Measurements from ENCODE around the gene PADI1. TPM values are rescaled to one million over a fixed set of nuclear protein-coding genes. Genes with fewer than 3 reads are reported as not detected.

The PADI1 gene
- polyA plus RNA-seq, 1 donor from 2014 or later = not detected

DNA sequence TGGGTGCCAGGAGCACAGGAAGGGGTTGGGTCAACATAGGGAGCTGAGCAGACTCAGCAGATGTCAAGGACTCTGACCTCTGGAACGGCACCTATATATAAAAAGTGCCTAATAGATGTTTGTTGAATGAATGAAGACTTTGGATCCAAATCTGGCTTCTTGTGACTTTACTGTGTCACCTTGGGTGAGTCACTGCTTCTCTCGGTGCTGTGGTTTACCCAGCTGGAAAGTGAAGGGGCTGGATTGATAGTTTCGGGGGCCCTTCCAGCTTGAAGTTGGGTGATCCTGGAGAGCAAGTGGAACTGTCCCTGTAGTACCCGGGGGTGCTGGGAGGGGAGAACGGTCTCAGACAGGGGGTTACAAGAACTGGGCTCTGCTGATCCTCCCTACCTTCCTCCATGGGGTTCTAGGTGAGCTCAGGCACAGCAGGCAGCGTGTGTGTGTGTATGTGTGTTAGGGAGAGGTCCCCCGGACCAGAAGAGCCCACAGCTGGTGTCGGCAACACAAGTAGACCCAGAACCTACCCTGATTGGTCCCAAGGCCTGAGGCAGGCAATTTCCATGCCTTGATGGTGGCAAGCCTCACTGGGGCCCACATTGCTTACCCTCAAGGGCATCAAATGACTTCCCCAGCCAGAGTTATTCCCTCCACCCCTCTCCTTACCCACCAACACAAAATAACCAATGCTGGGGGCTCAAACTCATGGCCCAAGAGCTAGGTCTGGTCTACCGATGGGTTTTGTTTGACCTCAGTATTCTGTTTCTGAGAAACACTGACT is 5.5 kb upstream of the PADI1 start:
- Mint-ChIP-seq H3K4me3 (no peak overlapping the region), H3K36me3 (no peaks in the 10 kb centered on the region), H3K27me3 (no peaks in the 10 kb centered on the region), H3K9me3 (no peaks in the 10 kb centered on the region), H3K27ac (no peak overlapping the region), H3K4me1 (peaks cover 0 to 5% (median 0%) of the 10 kb centered on the region in 3 donors)

DNA sequence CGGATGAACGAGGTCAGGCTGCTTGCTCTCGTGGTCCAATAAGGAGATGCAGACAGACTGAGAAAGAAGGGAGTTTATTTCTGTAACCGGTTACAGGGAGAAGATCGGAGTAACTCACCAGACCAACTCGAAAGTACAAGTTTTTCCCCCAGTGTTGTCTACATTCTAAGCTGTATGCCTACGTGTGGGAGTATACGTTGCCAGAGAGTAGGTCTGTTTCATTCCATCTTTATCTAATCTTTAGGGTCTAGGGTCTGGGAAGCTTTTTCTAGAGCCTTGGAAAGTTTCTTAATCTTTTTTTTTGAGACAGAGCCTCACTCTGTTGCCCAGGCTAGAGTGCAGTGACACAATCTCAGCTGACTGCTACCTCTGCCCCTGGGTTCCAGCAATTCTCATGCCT is 4.7 kb upstream of the PADI1 start:
- peaks cover 0 to 5% (median 0%) of the 10 kb centered on the region in 3 donors for H3K4me1 Mint-ChIP-seq
- H3K27me3 Mint-ChIP-seq = no peaks in the 10 kb centered on the region
- no peak overlapping the region for H3K4me3 Mint-ChIP-seq
- H3K27ac Mint-ChIP-seq = no peak overlapping the region
- H3K36me3 Mint-ChIP-seq = no peaks in the 10 kb centered on the region
- no peaks in the 10 kb centered on the region for H3K9me3 Mint-ChIP-seq

DNA sequence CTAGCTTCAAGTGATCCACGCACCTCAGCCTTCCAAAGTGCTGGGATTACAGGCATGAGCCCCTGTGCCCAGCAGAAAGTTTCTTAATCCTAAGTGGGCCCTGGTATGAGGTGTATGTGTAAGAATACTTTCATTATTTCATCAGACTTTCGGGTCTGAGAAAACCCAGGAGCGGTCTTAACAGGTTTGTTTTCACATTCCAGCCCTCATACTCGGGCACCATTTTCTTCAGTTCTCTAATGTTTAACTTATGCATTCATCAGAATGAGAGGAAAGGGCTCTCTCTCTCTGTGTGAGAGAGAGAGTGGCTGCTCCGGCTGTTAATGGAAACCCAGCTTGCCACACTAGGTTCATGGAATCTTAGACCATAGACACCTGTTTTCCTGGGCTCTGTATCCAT is 4.2 kb upstream of the PADI1 start:
- Mint-ChIP-seq H3K27me3 (no peaks in the 10 kb centered on the region), H3K27ac (no peak overlapping the region), H3K4me1 (peaks cover 0 to 8% (median 0%) of the 10 kb centered on the region in 3 donors), H3K36me3 (no peaks in the 10 kb centered on the region), H3K4me3 (no peak overlapping the region), H3K9me3 (no peaks in the 10 kb centered on the region)

DNA sequence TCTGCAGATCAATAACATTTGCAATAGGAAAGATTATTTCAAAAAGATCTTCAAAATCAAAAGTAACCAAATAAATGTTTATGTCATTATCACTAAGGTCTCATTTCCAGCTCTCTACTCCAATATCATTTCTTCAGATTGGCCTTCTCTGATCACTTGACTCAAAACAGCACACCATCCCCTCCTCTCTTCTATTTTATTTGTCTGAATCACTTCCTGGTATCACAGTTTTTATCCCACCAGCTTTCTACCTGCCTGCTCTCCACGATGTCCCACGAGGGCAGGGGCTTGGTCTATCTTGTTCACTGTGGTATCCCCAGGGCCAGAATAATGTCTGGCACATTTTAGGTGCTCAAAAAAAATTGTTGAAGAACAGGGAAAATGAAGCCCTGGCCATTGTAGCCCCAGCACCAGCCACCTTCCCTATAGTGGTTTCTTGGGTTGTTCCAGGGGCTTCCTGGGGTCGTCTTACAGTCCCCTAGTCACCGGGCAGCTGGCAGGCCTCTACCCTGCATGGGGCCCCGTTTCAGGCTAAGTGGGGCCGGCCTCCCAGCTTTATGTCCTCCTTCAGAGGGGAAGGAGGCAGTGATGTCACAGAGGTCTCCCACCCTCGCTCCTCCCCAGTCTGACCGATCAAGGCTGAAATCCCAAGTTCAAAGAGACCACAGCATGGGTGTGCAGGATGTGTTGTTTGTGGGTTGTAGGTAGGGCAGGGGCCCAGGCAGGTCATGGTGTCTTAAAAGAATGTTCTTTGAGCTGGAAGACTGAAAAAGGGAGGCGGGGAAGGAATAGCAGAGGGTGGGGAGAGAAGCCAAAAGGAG is 3.5 kb upstream of the PADI1 start:
- no peaks in the 10 kb centered on the region for H3K9me3 Mint-ChIP-seq
- peak overlapping the region in 1 of 3 donors; percentile 36 for H3K27ac Mint-ChIP-seq
- H3K4me3 Mint-ChIP-seq = no peak overlapping the region
- H3K4me1 Mint-ChIP-seq = peaks cover 0 to 8% (median 0%) of the 10 kb centered on the region in 3 donors
- no peaks in the 10 kb centered on the region for H3K36me3 Mint-ChIP-seq
- no peaks in the 10 kb centered on the region for H3K27me3 Mint-ChIP-seq

DNA sequence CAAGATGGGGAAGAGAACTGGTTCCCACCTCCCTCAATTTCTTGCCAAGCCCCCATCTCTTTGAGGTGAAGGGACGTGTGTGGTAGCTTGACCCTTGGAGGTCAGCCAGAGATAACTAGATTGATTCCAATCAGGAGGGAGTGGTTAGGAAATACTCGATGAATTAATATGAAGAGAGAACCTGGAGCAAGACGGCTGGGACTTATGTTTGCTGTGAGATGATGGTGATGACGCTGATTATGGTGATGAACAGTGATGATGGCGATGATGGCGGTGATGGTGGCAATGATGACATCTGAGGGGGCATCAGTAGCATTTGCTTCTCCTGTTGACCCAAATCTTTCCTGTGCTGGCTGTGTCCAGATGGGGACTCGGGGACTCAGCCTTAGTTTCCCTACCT is 724 bp downstream of the PADI1 start:
- no peak overlapping the region for H3K4me3 Mint-ChIP-seq
- no peaks in the 10 kb centered on the region for H3K36me3 Mint-ChIP-seq
- peaks cover 14 to 22% (median 15%) of the 10 kb centered on the region in 3 donors for H3K4me1 Mint-ChIP-seq
- H3K9me3 Mint-ChIP-seq = no peaks in the 10 kb centered on the region
- H3K27ac Mint-ChIP-seq = peak overlapping the region in 1 of 3 donors; percentile 3
- no peaks in the 10 kb centered on the region for H3K27me3 Mint-ChIP-seq

DNA sequence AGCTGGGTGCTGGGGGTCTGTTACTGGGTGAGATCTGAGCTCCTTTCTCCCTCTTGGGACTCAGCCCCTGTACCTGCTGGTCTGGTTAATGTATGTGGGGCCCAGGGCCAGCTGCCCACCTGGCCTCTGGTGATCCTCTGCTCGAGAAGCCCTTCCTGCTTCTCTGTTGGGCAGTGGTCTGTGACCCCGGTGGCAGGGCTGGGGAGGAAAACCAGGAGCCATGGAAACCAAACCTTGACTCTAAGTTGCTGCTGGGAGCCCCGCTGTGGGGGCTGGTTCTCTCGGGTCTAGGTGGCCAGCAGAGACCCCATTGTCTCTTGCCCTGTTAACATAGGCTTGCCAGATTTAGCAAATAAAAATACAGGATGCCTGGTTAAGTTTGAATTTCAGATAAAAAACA is 1.3 kb downstream of the PADI1 start:
- Mint-ChIP-seq H3K4me1 (peaks cover 14 to 21% (median 15%) of the 10 kb centered on the region in 3 donors), H3K27ac (no peak overlapping the region), H3K9me3 (no peaks in the 10 kb centered on the region), H3K4me3 (no peak overlapping the region), H3K27me3 (no peaks in the 10 kb centered on the region), H3K36me3 (no peaks in the 10 kb centered on the region)

DNA sequence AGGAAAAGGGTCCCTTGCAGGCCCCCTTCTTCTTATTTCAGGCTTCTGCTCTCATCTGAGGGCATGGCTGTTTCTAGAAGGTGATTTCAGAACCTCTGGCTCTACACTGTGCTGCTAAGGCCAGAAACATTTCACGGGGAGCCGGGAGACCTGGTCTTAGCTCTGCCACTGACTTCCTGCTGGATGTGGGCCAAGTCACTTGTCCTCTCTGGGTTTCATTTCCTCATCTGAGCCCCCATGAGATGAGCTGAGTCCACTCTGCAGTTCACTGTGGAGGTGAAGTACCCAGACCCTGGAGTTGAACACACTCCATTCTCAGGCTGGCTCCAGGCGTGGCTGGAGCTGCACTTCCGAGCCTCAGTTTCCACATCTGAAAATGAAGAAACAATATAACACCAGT is 2.1 kb downstream of the PADI1 start:
- Mint-ChIP-seq H3K4me3 (peak overlapping the region in 2 of 4 donors; percentile 76 to 86), H3K9me3 (no peaks in the 10 kb centered on the region), H3K27me3 (no peaks in the 10 kb centered on the region), H3K27ac (no peak overlapping the region), H3K36me3 (no peaks in the 10 kb centered on the region), H3K4me1 (peaks cover 14 to 16% (median 15%) of the 10 kb centered on the region in 3 donors)

DNA sequence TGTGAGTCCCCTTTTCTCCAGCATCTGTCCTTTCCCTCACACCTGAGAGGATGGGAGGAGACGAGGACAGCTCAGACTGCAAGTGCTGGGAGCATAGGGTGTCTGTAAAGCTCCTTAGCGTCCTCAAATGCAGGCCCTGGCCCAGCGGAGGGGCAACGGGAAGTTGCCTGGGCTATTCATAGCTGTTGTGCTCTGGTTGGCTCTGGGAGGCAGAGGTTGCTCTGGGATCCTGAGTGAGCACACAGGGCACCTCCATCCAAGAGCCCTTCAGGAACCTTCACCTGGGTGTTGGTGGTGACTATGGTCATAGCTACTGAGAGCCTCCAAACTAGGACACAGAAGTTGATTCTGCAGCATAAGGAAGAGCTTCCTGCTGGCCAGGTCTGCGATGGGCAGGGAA is 2.6 kb downstream of the PADI1 start:
- Mint-ChIP-seq H3K27me3 (peaks cover 2% of the 10 kb centered on the region), H3K27ac (peak overlapping the region in 1 of 3 donors; percentile 82), H3K36me3 (no peaks in the 10 kb centered on the region), H3K9me3 (no peaks in the 10 kb centered on the region), H3K4me3 (peak overlapping the region in 2 of 4 donors; percentile 76 to 86), H3K4me1 (peaks cover 14 to 16% (median 15%) of the 10 kb centered on the region in 3 donors)

DNA sequence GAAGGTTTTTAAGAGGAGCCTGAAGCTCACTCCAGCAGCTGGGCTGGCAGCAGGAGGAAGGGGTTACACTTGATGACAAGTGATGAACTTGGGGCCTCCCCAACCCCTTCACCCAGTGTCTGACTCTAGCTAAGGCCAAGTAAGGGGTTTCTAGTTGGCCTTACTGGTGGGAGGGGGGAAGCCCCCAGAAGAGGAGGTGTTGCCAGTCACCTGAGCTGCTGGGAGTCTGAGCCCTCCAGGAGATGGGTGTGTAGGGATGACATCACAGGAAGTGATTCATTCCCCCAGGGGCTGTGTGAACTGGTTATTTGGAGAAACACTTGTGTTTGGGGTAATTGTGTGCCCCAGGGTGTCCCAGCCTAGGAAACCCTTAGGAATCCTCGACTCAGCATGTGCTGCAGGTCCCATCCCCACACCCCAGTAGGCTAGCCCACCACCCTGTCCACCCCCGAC is 3.1 kb downstream of the PADI1 start:
- Mint-ChIP-seq H3K36me3 (no peaks in the 10 kb centered on the region), H3K27ac (peak overlapping the region in 1 of 3 donors; percentile 82), H3K27me3 (peaks cover 7% of the 10 kb centered on the region), H3K4me1 (peaks cover 14 to 21% (median 17%) of the 10 kb centered on the region in 3 donors), H3K9me3 (no peaks in the 10 kb centered on the region), H3K4me3 (peak overlapping the region in 2 of 4 donors; percentile 76 to 86)

DNA sequence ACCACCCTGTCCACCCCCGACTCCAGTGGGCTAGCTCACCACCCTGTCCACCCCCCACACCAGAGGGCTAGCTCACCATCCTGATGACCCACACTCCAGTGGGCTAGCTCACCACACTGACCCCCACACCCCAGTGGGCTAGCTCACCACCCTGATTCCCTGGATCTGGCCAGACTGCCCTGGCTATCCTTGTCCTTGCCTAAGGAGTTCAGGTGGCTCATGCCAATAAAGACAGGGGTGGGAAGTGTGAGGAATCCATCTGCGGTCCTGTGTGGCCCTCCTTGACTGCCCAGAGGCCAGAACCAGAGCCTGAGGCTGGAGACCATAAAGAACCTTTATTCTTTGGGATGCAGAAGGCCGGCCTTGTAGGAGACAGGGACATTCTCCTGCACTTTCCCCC is 3.6 kb downstream of the PADI1 start:
- no peaks in the 10 kb centered on the region for H3K36me3 Mint-ChIP-seq
- no peak overlapping the region for H3K4me3 Mint-ChIP-seq
- H3K27ac Mint-ChIP-seq = peak overlapping the region in 1 of 3 donors; percentile 82
- peaks cover 14 to 22% (median 17%) of the 10 kb centered on the region in 3 donors for H3K4me1 Mint-ChIP-seq
- H3K9me3 Mint-ChIP-seq = no peaks in the 10 kb centered on the region
- H3K27me3 Mint-ChIP-seq = peaks cover 12% of the 10 kb centered on the region

DNA sequence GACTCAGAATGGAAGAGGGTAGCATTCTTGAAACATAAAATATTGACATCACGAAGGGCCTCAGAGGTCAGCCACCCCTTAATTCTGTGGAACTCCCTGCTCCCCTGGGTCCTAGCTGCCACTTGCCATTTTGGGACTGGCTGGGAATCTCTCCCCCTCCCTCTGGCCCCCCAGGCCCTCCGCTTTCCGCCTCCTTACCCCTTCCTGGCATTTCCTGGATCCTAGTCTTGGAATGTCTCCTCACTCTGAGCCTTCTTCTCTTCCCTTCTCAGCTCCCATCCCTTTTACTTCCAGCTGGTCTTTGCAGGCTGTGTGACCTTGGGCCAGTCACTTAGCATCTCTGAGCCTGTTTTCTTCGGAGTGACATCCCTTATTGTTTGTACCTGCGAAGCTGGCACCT is 4.5 kb downstream of the PADI1 start:
- H3K27me3 Mint-ChIP-seq = peaks cover 16% of the 10 kb centered on the region
- peak overlapping the region in 1 of 3 donors; percentile 73 for H3K27ac Mint-ChIP-seq
- no peak overlapping the region for H3K4me3 Mint-ChIP-seq
- no peaks in the 10 kb centered on the region for H3K36me3 Mint-ChIP-seq
- H3K4me1 Mint-ChIP-seq = peaks cover 14 to 22% (median 17%) of the 10 kb centered on the region in 3 donors
- H3K9me3 Mint-ChIP-seq = no peaks in the 10 kb centered on the region

DNA sequence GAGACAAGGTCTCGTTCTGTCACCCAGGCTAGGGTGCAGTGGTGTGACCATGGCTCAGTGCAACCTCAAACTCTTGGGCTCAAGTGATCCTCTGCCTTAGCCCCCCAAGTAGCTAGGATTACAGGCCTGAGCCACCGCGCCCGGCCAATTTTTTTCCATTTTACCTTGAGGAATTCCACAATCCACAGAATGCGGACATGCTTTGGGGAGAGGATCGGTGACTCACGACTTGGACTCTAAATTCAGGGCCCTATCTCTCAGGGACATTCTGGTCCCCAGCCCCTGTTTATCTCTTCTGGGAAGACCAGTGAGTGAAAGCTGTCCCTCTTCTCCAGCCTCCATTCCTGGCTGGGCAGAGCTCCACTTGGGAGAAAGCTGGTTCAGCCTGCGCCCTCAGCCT is 5.2 kb downstream of the PADI1 start:
- H3K36me3 Mint-ChIP-seq = no peaks in the 10 kb centered on the region
- H3K27me3 Mint-ChIP-seq = peaks cover 16% of the 10 kb centered on the region
- no peak overlapping the region for H3K4me3 Mint-ChIP-seq
- H3K4me1 Mint-ChIP-seq = peaks cover 14 to 24% (median 20%) of the 10 kb centered on the region in 3 donors
- no peaks in the 10 kb centered on the region for H3K9me3 Mint-ChIP-seq
- no peak overlapping the region for H3K27ac Mint-ChIP-seq

DNA sequence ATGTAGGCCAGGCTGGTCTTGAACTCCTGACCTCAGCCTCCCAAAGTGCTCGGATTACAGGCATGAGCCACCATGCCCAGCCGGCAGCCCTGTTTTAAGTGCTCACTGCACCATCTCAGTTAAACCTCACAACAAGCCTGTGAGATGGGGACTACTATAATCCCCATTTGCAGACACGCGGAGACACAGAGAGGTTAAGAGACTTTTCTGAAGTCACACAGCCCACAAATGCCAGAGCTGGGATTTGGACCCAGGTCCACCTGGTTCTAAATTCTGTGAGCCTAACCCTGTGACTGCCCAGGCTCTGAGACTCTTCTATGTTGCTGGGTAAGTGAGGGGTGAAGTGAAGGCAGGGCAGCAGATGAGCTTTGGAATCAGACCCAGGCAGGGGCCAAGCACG is 6.4 kb downstream of the PADI1 start:
- Mint-ChIP-seq H3K9me3 (no peaks in the 10 kb centered on the region), H3K4me1 (peaks cover 14 to 22% (median 22%) of the 10 kb centered on the region in 3 donors), H3K27me3 (peaks cover 27% of the 10 kb centered on the region), H3K36me3 (peaks cover 2% of the 10 kb centered on the region), H3K27ac (no peak overlapping the region), H3K4me3 (no peak overlapping the region)

DNA sequence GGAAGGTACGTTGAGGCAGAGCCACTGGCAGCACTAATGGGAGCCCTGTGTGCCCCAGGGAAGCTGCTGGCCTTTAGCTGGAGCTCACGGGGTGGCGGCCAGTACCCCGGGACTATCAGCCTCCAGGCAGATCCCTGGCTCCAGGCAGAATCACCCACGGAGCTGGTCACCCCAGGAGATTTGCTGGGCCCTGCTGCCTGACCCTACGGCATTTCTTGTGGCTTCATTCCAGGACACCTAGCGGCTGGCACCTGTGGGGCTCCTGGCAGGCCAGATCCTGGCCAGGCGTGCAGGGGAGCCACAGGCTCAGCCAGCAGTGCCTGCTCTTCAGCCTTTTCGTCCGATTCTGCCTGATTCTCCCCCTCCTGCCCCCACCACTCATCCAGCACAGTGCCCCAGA is 7.1 kb downstream of the PADI1 start:
- H3K36me3 Mint-ChIP-seq = peaks cover 2% of the 10 kb centered on the region
- no peak overlapping the region for H3K4me3 Mint-ChIP-seq
- H3K27ac Mint-ChIP-seq = no peak overlapping the region
- H3K9me3 Mint-ChIP-seq = no peaks in the 10 kb centered on the region
- peaks cover 11 to 19% (median 18%) of the 10 kb centered on the region in 3 donors for H3K4me1 Mint-ChIP-seq
- peaks cover 29% of the 10 kb centered on the region for H3K27me3 Mint-ChIP-seq

DNA sequence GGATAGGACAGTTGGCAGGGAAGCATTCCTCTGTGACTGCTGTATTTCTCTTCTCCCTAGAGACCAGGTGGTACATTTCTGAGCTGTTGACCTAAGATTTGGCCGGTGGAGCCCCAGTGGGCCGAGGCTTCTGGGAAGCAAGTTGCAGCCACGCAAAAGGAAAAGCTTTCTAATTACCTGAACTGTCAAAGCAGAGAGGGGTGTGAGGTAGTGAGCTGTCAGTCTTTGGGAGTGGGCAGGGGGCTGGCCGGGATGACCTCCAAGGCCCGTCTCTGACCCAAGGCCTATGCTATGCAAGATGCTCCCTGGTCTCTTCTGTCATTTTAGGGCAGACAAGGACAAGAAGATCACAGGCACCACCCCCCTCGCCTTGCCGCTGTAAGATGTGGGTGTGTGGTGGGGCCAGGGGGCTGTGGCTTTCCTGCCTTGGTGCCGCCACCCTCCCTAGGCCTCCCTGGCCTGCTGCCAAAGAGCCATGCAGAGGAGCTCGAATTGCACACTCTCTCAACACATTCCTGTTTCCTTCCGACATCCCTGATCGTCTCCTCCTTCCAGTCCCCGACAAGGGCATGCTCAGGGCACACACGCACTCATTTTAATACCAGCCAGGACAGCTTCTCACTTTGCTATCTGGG is 7.7 kb downstream of the PADI1 start:
- H3K27me3 Mint-ChIP-seq = peaks cover 29% of the 10 kb centered on the region

More for the DNA sequence above, 7.7 kb downstream of the PADI1 start:
- H3K27ac Mint-ChIP-seq = no peak overlapping the region
- peak overlapping the region in 3 of 4 donors; percentile 27 to 79 (median 70) for H3K4me3 Mint-ChIP-seq
- H3K4me1 Mint-ChIP-seq = peaks cover 5 to 13% (median 13%) of the 10 kb centered on the region in 3 donors
- H3K9me3 Mint-ChIP-seq = no peaks in the 10 kb centered on the region
- peaks cover 2% of the 10 kb centered on the region for H3K36me3 Mint-ChIP-seq

Measured in IgD-negative memory B cell (primary cell).